ENCODE measurements around the gene SREBF2.

DNA sequence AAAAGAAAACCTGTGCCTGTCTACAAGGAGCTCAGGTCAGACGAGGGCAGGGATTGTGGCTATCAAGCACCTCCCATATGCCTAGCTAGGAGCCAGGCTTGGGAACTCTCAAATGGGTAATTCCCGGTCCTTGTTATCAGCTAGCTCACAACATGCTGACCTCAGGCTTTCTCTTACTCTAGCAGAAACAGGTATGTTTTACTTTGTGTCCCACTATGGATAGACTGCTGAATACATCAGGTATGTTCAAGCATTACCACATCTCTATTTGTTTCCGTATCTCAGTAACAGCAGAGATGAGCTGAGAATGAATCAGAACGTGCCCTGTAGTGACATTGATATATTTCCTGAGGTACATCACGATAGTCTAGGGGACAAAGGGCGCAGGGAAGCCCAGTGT lies 52.6 kb downstream of the SREBF2 start:
- no peak for TF ChIP-seq EZH2 (IDR thresholded peaks at IDR 0.05; ENCODE audit: insufficient read depth, poor library complexity, severe bottlenecking)
- TF ChIP-seq EZH2phosphoT487 (IDR thresholded peaks at IDR 0.05; ENCODE audit: insufficient read depth, low read depth) = no peak

Data from GM23248 (cell line).